Measurements from ENCODE around the gene TSHZ2.

Gene TSHZ2

DNA sequence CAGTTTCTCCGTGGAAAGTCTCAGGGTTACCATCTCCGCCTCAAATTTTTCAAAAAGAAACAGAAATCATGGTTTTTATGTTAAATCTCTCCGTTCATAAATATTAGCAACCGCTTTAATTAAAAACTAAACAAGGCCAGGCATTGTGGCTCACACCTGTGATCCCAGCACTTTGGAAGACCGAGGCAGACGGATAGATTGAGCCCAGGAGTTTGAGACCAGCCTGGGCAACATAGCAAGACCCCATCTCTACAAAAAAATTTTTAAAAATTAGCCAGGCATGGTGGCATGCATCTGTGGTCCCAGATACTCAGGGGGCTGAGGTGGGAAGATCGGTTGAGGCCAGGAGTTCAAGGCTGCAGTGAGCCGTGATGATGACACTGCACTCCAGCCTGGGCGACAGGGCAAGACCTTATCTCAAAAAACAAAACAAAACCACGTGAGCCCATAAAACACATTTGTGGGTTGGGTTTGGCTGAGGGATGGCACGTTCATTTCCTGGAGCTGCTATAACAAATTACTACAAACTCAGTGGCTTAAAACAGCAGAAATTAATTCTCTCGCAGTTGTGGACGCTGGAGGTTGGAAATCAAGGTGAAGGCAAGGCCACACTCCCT lies 398.3 kb downstream of the TSHZ2 start:
- no peak overlapping the region for H3K27ac ChIP-seq
- no peak for DNase-seq (ENCODE audit: low spot score)
- H3K4me3 ChIP-seq = no peak overlapping the region
- TF ChIP-seq, protein P1, sequence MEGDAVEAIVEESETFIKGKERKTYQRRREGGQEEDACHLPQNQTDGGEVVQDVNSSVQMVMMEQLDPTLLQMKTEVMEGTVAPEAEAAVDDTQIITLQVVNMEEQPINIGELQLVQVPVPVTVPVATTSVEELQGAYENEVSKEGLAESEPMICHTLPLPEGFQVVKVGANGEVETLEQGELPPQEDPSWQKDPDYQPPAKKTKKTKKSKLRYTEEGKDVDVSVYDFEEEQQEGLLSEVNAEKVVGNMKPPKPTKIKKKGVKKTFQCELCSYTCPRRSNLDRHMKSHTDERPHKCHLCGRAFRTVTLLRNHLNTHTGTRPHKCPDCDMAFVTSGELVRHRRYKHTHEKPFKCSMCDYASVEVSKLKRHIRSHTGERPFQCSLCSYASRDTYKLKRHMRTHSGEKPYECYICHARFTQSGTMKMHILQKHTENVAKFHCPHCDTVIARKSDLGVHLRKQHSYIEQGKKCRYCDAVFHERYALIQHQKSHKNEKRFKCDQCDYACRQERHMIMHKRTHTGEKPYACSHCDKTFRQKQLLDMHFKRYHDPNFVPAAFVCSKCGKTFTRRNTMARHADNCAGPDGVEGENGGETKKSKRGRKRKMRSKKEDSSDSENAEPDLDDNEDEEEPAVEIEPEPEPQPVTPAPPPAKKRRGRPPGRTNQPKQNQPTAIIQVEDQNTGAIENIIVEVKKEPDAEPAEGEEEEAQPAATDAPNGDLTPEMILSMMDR (IDR thresholded peaks at IDR 0.05) = no peak

- no peak overlapping the region for H3K27ac ChIP-seq
- no peak for DNase-seq (ENCODE audit: low spot score)
- no peak overlapping the region for H3K4me3 ChIP-seq
- TF ChIP-seq, protein P1 (IDR thresholded peaks at IDR 0.05) = no peak
Measured at GRCh38 chr20:53371216-53371615, 399.1 kb downstream of the TSHZ2 start.

DNA sequence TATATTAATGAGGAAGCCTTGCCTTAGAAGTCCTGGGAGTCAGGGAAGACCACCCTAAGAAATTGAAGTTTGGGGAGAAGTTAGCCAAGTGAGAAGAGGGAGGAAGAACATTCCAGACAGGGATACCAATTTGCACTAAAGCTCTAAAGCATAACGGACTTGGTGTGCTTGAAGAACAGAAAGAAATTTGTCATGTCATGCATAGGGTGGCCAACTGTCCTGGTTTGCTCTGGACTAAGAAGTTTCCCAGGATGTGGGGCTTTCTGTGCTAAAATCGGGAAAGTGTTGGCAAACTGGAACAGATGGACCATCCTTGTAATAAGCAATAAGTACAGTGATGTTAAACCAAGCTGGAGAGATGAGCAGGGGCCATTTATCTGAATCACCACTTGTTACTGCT lies 403.9 kb downstream of the TSHZ2 start:
- H3K4me3 ChIP-seq = no peak overlapping the region
- H3K27ac ChIP-seq = no peak overlapping the region
- TF ChIP-seq, protein P1 (IDR thresholded peaks at IDR 0.05) = no peak
- DNase-seq (ENCODE audit: low spot score) = no peak

- no peak overlapping the region for H3K27ac ChIP-seq
- TF ChIP-seq, protein P1 (IDR thresholded peaks at IDR 0.05) = no peak
- H3K4me3 ChIP-seq = no peak overlapping the region
- DNase-seq (ENCODE audit: low spot score) = no peak
Measured at GRCh38 chr20:53379014-53379832, 407.1 kb downstream of the TSHZ2 start.

- Histone ChIP-seq H3K27ac (no peak overlapping the region), H3K4me3 (no peak overlapping the region)
- TF ChIP-seq, protein P1 (IDR thresholded peaks at IDR 0.05) = no peak
- DNase-seq (ENCODE audit: low spot score) = no peak
Measured at GRCh38 chr20:53379833-53380120, 407.6 kb downstream of the TSHZ2 start.

DNA sequence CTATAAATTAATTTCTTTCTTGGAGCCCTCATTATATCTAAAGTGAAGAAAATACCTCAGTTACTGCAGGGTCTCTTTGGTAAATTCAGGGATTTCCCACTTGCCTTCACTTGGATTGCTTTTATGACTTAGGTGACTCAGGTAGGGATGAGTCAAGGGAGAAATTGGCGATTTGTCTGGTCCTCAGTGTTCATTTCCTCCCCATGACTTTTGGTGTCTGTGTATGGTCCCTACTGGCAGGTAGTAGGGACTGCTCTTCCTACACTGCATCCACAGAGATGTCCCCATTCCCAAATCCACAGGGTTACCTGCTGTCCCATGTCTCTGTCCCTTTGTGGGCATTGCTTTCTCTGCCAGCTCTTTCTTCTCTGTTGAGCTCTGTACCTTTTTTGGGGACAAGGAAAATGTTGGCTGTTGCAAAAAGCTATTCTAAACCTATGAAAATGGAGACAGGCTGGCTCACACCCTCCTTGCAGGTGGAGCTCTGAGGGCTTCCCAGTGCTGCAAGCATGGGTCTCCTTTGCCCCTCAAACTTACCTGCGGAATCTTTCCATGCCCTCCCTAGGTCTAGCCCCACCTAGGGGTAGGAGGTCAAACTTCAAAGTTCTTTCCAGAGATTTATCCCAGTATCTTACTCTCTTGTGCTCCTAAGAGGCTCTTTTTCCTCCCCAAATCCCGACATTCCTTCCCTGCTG lies 409.6 kb downstream of the TSHZ2 start:
- no peak for DNase-seq (ENCODE audit: low spot score)
- TF ChIP-seq, protein P1 (IDR thresholded peaks at IDR 0.05) = no peak
- no peak overlapping the region for H3K4me3 ChIP-seq
- H3K27ac ChIP-seq = no peak overlapping the region

All from coronary artery (tissue), 2 donors.